GM12864 (cell line): ENCODE data around the gene NLRC3.

Experiments used
- DNase-seq: peaks from one replicate; pipeline ENCODE4 v3.0.0-alpha.2; 2011; ENCODE audit warnings: low read depth
- H3K4me3 ChIP-seq: 2 replicates; pipeline ENCODE4 v1.5.1; 2011; ENCODE audit warnings: mild to moderate bottlenecking, low read depth, low read length, control low read depth
- CTCF ChIP-seq: IDR thresholded peaks from 2 replicates; pipeline ENCODE4 v1.5.1; 2011; ENCODE audit warnings: low read depth, mild to moderate bottlenecking, moderate library complexity, low read length, control low read depth, inconsistent platforms; ENCODE audit errors: missing control alignments

NLRC3 gene

DNA sequence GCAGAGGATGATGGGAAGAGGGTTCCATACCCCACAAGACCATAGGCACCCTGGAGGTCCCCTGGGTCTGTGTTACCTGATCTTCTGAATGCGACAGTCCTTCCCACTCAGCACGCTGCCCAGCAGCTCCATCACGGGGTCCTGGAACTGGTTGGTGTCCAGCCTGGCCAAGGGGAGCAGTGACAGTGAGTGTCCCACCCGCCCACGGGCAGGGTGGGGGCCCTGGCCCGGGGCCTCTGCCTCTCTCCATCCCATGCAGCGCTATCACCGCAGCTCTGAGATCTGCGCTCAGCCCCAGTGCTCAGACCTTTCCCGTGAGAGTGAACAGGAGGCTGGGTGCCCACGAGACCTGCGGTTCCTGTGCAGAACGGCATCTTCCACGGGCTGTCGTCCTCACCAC is 15.6 kb downstream of the NLRC3 start:
- no peak for DNase-seq
- H3K4me3 ChIP-seq = no peak overlapping the region
- no peak for TF ChIP-seq CTCF

GRCh38 chr16:3554351-3554928 is 22.8 kb downstream of the NLRC3 start:
- TF ChIP-seq CTCF = no peak
- no peak for DNase-seq
- no peak overlapping the region for H3K4me3 ChIP-seq

- DNase-seq = no peak
- H3K4me3 ChIP-seq = no peak overlapping the region
These were observed 23.9 kb downstream of the NLRC3 start for GRCh38 chr16:3553138-3553923.

GRCh38 chr16:3550851-3551847 is 26.1 kb downstream of the NLRC3 start:
- H3K4me3 ChIP-seq = no peak overlapping the region
- no peak for DNase-seq
- no peak for TF ChIP-seq CTCF

More at GRCh38 chr16:3553138-3553923, 23.9 kb downstream of the NLRC3 start:
- no peak for TF ChIP-seq CTCF

- no peak for TF ChIP-seq CTCF
- no peak for DNase-seq
- H3K4me3 ChIP-seq = no peak overlapping the region
These were observed 27.3 kb downstream of the NLRC3 start for GRCh38 chr16:3549906-3550305.

DNA sequence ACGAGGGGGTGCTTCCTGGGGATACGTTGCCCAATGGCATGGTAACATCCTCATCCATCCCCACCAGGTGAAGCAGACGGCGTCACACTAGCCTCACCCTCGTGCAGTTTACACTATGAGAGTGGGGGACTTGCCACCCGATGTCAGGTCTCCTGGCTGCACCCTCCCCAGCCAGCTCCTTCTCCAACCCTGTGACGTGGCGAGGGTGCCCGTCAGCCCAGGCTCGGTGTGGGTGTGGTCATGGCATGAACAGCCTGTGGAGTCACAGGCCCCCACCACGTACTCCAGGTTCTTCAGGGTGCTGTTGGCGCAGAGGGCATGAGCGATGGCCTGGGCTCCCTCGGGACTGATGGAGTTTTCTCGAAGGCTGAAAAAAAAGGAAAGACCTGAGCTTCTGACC is 28.3 kb downstream of the NLRC3 start:
- no peak for DNase-seq
- TF ChIP-seq CTCF = no peak

More for the DNA sequence above, 28.3 kb downstream of the NLRC3 start:
- H3K4me3 ChIP-seq = no peak overlapping the region
